D721Med (cell line): ENCODE measurements around the gene BHLHA15.
A peak's percentile ranks its signal among the peaks of the same experiment; 100 is the strongest.

Experiments
- DNase-seq: peaks from one replicate; pipeline ENCODE4 v3.0.0; 2011; ENCODE audit warnings: low spot score; ENCODE audit not compliant: insufficient read length
- FAIRE-seq: peaks from 2 replicates; lab custom pipeline; 2011; peaks lifted over from hg19 to GRCh38; lab: Jason Lieb, UNC
- TF ChIP-seq, protein P1 (sequence below): IDR thresholded peaks from 2 replicates; pipeline ENCODE4 v1.5.1; 2012; ENCODE audit warnings: mild to moderate bottlenecking, control low read depth; ENCODE audit not compliant: insufficient read depth; ENCODE audit errors: missing control alignments

Gene BHLHA15

DNA sequence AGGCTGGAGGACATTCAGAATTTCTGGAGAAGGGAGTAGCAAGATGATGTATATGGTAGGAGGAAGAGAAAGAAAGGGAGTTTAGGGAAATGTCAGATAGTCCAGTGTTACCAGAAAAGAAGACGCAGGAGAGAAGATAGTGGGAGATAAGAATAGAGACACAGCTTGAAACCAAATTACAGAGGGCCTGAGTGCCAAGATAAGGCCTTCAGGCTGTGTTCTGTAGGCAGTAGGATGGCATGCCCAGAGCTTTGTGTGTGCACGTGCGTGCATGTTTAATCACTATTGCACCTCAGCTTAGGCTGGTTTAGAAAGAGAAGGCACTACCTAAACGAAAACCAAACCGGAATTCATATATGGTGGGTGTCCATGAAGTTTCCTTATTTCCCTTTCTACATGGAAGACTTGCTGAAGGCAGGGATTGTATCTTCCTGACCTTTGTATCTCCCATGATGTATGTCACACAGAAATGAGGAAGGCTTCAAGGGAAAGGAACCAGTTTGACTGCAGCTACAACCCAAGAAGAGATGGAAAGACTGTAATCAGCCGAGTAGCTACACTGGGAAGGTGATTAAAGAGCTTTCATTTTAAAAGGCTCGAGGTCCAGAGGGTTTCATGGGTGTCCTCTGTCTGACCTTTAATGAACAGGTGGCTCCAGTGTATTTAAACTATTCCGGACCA lies 35.8 kb upstream of the BHLHA15 start:
- FAIRE-seq (no peak), DNase-seq (no peak)
- TF ChIP-seq, protein P1, sequence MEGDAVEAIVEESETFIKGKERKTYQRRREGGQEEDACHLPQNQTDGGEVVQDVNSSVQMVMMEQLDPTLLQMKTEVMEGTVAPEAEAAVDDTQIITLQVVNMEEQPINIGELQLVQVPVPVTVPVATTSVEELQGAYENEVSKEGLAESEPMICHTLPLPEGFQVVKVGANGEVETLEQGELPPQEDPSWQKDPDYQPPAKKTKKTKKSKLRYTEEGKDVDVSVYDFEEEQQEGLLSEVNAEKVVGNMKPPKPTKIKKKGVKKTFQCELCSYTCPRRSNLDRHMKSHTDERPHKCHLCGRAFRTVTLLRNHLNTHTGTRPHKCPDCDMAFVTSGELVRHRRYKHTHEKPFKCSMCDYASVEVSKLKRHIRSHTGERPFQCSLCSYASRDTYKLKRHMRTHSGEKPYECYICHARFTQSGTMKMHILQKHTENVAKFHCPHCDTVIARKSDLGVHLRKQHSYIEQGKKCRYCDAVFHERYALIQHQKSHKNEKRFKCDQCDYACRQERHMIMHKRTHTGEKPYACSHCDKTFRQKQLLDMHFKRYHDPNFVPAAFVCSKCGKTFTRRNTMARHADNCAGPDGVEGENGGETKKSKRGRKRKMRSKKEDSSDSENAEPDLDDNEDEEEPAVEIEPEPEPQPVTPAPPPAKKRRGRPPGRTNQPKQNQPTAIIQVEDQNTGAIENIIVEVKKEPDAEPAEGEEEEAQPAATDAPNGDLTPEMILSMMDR: no peak

DNA sequence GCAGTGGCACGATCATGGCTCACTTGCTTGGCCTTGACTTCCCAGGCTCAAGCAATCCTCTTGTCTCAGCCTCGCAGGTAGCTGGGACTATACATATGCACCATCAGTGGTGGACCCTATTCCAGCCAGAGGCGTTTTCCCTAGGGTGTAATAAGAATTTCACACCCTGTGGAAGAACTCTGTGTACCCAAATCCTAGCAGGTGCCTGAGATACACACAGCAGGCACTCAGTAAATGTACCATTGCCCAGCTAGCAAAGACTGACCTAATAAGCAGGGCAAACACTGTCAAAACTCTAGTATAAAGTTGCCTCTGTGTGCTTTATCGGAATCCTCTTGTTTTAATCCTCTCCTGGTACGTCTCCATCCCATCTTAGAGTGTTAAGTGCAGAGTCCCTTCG lies 33.7 kb upstream of the BHLHA15 start:
- TF ChIP-seq, protein P1: no peak
- peak; percentile 35 for DNase-seq
- FAIRE-seq: no peak

DNA sequence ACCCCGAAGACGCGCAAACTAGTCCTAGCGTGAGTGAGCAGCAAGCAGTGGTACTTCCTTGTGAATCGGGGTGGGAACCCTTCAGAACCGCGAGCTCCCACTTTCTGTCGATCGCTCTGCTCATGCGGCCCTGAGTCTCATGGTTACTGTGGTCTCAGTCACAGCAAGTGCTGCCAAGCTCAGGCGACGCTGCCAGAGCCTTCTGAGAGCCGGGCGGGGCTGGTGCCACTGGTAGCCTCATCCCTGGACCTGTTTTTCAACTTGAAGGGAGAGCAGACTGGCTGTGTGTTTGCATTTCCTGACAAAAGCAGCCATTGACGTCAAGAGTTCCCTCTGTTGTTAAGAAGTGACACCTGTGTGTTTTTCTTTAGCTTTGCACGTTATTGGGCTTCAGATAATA lies 32.9 kb upstream of the BHLHA15 start:
- FAIRE-seq: no peak
- no peak for DNase-seq
- TF ChIP-seq, protein P1: no peak

DNA sequence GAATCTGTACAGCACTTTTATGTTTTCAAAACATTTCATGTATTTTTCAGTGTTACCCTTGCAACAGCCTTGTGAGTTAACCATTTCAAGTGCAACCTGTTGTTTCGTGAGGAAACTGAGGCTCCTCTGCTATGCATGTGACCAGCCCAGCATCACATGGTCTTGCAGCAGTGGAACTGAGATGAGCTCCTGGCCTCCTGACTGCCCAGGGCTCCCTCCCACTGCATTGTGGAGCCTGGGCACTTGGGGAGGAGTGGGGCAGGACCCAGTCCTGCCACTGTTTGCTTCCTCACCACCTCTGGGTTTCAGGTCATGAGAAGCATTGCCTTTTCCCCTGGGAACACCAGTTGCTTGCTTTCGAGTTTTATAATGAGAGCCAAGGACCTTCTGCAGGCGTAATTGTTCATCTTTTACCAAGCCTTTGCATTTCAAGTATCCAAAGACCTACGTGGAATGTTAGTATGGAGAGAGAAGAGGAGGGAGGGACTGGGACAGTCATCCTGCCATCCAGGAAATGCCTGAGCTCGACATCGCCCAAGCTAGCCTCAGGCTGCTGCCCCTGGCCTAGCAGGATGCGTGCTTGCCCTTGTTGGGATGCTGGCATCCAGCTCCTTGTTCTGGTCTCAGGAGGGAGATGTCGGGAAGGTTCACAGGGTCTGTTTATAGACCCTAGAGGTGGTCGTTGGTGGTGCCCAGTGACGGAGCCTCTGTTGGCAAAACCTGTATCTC lies 32.3 kb upstream of the BHLHA15 start:
- FAIRE-seq (no peak), DNase-seq (no peak)
- TF ChIP-seq, protein P1: no peak

DNA sequence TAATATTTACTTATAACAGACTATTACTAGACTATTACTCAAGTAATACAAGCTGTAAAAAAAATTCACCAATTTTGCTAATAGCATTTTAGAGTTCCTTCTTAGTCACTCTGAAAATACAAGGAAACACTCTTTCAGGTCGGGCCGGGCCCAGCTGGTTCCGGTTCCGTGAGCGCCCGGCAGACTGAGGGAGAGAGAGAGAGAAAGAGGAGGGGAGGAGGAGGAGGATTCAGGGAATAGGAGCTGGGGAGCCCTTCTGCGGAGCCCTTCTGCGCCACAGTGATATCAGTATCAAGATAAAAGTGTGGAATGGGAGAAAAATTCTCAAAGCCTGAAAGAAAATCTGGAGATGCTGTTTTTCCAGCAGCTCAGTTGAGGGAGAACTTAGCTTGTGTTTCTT lies 30.5 kb upstream of the BHLHA15 start:
- TF ChIP-seq, protein P1: no peak
- FAIRE-seq (no peak), DNase-seq (no peak)

DNA sequence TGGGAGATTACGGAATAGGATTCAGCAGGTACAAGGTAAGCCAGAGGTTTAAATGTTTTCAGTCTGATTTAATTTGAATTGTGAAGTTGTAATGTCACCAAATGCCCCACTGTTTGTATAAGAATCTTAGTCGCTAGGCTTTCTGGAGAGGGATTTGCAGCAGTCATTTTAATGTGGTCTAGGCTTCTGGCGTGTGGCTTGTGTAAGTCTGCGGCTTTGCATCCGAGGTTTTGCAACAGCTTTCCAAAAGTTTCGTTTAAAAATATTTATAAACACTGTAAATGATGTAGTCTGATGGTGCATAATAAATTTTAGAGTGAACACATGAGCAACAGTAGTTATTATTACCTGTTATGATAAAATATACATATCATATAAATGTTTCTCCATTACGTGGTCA lies 26.1 kb upstream of the BHLHA15 start:
- FAIRE-seq: no peak
- TF ChIP-seq, protein P1: no peak
- no peak for DNase-seq

DNA sequence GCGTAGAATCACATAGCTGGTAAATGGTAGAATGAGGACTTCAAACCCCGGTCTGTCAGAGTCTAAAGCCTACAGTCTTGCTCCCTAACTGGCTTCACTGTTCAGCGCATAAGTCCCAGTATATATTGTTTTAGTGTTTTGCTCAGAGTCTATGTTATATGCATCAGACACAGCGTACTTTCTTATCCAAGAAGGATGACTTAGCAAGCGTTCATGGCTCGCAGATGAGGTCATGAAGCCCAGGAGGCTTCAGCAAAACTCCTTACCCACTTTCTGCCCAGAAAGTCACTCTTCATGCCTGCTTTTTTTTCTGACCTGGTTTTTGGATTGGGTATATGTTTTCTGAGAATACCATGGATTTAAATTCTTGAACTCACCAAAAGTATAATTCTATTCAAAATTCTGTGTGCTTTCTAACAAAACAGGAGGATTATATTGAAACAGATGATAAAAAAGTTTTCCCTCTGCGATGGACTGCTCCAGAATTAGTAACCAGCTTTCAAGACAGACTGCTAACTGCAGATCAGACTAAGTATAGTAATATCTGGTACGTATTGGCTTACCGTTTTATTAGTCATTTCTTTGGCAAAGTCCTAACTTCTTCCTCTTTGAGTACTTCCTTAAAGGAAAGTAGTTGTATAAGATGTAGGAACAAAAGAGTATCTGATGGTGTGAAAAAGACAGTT lies 24.6 kb upstream of the BHLHA15 start:
- DNase-seq (no peak), FAIRE-seq (no peak)
- TF ChIP-seq, protein P1: no peak
